WERI-Rb-1 (cell line): ENCODE measurements around the gene MYZAP.

Experiments
- DNase-seq: peaks from one replicate; pipeline ENCODE4 v3.0.0-alpha.2; 2020
- H3K27ac ChIP-seq: fragments of 250-450 bp; sonication (Bioruptor Pico); 2 replicates; pipeline ENCODE4 v1.5.1; 2020; ENCODE audit warnings: mild to moderate bottlenecking, moderate library complexity
- H3K27me3 ChIP-seq: fragments of 250-450 bp; sonication (Bioruptor Pico); 2 replicates; pipeline ENCODE4 v1.5.1; 2021; ENCODE audit warnings: mild to moderate bottlenecking, low read depth, moderate library complexity; ENCODE audit not compliant: insufficient read depth, severe bottlenecking
- H3K36me3 ChIP-seq: fragments of 250-450 bp; sonication (Bioruptor Pico); 2 replicates; pipeline ENCODE4 v1.5.1; 2020; ENCODE audit warnings: mild to moderate bottlenecking, moderate library complexity
- H3K4me3 ChIP-seq: 2 replicates; pipeline ENCODE4 v1.5.1; 2011; ENCODE audit warnings: low read depth, mild to moderate bottlenecking, control low read depth, low read length
- H3K9me3 ChIP-seq: fragments of 250-450 bp; sonication (Bioruptor Pico); 2 replicates; pipeline ENCODE4 v1.5.1; 2021; ENCODE audit warnings: mild to moderate bottlenecking, moderate library complexity; ENCODE audit not compliant: severe bottlenecking
- CTCF ChIP-seq: IDR thresholded peaks from 2 replicates; pipeline ENCODE4 v1.5.1; 2011; ENCODE audit warnings: low read depth, mild to moderate bottlenecking, control low read depth, inconsistent platforms, low read length

The MYZAP gene

GRCh38 chr15:57595011-57595866 is 3.5 kb downstream of the MYZAP start:
- no peak for DNase-seq
- H3K9me3 ChIP-seq, result no peaks in the 10 kb centered on the region
- no peak overlapping the region for H3K27ac ChIP-seq
- H3K36me3 ChIP-seq, result no peaks in the 10 kb centered on the region
- no peaks in the 10 kb centered on the region for H3K27me3 ChIP-seq
- no peak overlapping the region for H3K4me3 ChIP-seq
- TF ChIP-seq CTCF, result no peak

DNA sequence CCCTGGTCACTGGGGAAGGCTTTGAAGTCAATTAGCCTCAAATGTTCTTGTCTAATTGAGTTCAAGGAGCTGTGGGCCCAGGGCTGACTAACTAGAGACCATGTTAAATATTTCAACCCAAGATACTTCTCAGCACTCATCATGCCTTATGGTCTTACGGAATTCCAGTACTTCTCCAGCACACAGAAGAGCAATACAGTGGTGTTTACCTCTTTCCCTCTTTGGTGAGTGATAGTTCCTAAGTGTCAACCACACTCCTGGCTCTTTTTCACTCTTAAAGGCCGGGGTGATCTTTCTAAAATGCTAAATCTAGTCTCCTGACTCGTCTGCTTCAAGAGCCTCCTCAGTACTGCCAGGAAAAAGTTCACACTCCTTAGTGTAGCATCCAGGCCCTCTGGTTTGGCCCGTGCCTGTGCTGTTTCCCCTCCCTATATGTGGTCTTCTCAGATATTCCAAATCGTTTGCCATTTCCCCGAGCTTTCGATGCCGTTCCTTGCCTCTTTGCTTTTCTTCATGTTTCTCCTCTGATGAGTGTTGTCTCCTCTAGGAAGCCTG is 4.7 kb downstream of the MYZAP start:
- Histone ChIP-seq H3K9me3 (no peaks in the 10 kb centered on the region), H3K27me3 (no peaks in the 10 kb centered on the region), H3K36me3 (no peaks in the 10 kb centered on the region), H3K27ac (no peak overlapping the region), H3K4me3 (no peak overlapping the region)
- TF ChIP-seq CTCF, result no peak
- DNase-seq, result no peak

DNA sequence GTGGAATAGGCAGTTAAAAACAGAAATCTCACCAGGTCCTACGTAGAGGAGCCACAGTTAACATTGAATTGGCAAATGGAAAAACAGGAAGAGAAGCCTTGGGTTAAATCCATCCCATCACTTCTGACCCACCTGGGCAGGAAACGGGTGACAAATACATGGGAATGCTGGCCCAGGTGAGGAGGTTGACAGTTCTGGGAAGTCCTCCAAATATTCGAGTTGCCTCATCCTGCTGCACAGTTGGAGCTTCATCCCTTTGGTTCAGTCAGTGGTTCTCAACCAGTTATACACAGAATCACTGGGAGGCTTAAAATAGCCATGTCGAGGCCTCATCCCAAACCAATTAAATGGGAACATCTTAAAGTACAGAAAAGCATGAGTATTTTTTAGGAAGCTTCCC is 5.3 kb downstream of the MYZAP start:
- DNase-seq, result no peak
- H3K4me3 ChIP-seq, result no peak overlapping the region
- no peak for TF ChIP-seq CTCF
- H3K36me3 ChIP-seq, result no peaks in the 10 kb centered on the region
- no peaks in the 10 kb centered on the region for H3K27me3 ChIP-seq
- H3K9me3 ChIP-seq, result no peaks in the 10 kb centered on the region
- H3K27ac ChIP-seq, result no peak overlapping the region

DNA sequence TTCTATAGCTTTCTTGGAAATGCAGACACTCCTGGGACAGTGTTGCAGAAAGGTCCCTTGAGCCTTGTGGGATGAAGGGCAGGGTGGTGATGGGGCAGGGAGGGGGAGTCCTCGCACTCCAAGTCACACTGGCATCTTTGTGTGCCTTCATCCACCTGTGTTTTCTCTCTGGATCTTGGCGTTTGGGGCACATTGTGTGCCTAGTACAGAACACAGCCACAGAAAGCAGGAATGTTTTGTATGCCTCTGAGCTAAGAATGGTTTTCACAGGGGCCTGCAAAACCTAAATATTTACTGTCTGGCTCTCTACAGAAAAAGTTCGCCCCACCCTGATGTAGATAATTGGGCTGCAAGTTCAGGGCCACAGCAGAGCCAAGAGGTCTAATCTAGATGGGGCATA is 5.7 kb downstream of the MYZAP start:
- Histone ChIP-seq H3K36me3 (no peaks in the 10 kb centered on the region), H3K4me3 (no peak overlapping the region), H3K27ac (no peak overlapping the region), H3K9me3 (no peaks in the 10 kb centered on the region), H3K27me3 (no peaks in the 10 kb centered on the region)
- TF ChIP-seq CTCF, result no peak
- no peak for DNase-seq

GRCh38 chr15:57598346-57598745 is 6.6 kb downstream of the MYZAP start:
- H3K36me3 ChIP-seq, result no peaks in the 10 kb centered on the region
- no peaks in the 10 kb centered on the region for H3K27me3 ChIP-seq
- no peak overlapping the region for H3K27ac ChIP-seq
- DNase-seq, result no peak
- TF ChIP-seq CTCF, result no peak
- no peak overlapping the region for H3K4me3 ChIP-seq
- H3K9me3 ChIP-seq, result no peaks in the 10 kb centered on the region
